Middle frontal gyrus (tissue), 1 donor: ENCODE results near the gene PSD.

Source experiments
- DNase-seq: peaks from one replicate; pipeline ENCODE4 v3.0.0-alpha.2; 2015; ENCODE audit warnings: low spot score; ENCODE audit errors: extremely low spot score

PSD gene

DNA sequence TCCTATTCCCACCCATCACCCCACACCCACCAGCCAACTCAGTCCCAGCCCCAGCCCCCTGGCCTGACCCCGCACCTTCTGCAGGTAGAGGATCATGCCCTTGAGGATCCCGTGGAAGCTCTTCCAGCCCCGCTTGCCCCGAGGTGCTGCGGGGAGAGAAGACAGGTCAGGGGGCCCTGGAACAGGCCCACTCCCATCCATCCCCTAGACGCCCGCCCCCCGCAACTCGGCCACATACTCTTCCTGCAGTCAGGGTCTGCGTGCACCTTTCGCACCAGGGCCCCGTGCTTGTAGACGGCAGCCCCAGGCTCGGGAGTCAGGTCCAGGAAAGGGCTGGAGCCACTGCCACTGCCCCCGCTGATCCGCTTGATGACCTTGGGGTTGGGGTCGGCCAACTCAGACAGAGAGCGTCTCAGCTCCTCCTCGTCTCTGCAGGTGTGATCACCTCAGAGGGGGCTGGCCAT, 13.4 kb downstream of the PSD start:
- DNase-seq: no peak

DNA sequence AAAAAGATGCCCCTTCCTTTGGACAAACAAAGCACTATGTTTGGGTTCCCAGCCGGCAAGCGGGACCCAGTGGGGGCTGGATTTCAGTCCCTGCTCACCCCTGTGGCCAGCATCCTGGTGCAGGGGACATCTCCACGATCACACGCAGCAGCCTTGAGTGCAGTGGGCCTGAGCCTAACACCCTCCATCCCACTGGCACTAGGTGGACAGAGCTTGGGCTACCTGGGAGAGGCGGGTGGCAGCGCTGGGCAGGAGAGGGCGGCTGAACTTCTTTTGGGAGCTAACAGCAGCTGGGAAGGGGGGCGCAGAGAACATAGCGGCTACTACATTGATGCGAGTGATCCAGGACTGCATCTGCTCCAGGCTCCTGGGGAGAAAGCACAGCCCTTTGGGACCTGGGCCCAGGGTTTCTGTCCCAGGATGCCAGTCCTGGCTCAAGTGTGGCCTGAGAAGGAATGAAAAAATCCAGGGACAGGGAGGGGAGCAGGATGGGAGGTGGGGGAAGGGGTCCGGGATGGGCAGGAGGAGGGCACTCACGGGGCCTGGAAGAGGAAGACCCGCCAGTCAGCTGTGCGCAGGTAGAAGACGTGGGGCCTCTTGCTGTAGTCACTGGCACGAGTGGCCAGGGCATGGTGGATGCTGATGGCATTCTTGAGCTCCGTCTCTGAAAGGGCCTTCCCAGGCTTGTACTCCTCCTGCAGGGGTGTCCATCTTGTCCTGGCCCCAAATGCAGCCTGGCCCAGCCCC, 14.1 kb downstream of the PSD start:
- DNase-seq: no peak

DNA sequence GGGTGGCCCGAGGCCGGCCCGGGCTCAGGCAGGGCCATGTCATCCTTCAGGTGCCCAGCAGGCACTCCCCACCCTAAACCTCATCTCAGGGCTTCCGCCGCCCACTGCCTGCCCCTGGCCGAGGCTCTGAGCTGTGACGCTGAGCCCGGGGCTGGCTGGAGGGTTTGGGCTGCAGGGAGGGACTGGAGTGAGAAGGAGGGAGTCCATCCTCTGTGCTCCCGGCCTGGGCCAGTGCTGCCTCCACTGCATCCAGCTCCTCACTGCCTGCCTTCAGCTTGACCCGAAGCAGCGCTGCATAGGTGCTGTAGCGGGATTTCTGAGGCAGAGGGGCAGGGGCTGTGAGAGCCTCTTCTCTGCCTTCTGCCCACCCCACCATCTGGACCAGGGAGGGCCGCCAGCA, 15.5 kb downstream of the PSD start:
- no peak for DNase-seq

DNA sequence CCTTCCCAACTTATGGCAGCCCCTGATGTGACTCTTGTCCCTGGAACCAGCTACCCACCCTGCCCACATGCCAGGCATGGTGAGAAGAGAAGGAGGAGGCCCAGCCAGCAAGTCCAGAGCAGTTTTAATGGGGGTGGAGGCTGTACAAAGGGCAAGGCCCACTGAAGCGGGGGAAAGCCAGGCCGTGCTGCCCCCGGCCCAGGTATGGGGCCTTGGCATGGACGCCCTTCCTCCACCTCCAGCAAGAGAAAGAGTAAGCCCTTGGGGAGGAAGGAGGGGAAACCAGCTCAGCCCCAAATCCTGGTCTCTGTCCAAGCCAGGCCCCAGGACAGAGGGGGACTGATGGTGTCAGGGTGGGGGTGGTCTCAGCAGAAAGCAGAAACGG, 16.1 kb downstream of the PSD start:
- DNase-seq: no peak

DNA sequence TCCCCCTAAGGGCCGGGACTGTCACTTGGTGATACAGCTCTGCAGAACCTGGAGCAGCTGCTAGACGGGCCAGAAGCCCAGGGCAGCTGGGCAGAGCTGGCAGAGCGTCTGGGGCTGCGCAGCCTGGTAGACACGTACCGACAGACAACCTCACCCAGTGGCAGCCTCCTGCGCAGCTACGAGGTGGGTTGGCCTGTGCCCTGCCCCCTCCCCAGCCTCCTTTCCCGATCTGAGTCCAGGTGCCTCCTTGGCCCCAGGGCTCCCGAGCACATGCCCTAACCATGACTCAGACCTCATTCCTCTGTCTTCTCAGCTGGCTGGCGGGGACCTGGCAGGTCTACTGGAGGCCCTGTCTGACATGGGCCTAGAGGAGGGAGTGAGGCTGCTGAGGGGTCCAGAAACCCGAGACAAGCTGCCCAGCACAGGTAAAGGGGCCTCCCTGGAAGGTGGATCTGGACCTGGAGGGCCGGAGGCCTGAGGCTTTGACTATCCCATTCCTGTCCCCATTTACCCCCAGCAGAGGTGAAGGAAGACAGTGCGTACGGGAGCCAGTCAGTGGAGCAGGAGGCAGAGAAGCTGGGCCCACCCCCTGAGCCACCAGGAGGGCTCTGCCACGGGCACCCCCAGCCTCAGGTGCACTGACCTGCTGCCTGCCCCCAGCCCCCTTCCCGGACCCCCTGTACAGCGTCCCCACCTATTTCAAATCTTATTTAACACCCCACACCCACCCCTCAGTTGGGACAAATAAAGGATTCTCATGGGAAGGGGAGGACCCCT, 16.7 kb downstream of the PSD start:
- no peak for DNase-seq

DNA sequence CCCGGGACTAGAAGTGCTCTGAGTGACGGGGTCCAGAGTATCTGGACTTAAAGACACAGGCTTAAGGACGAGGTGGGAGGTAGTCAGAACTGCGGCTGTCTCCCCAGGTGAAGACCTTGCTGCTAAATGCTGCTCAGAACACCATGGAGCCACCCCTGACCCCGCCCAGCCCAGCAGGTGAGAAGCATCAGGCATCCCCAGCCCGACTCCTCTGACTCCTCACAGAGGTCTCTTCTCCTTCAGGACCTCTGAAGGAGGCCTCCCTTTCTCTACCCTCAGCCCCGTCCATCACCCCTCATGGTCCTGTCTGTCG, 17.3 kb downstream of the PSD start:
- DNase-seq: no peak

DNA sequence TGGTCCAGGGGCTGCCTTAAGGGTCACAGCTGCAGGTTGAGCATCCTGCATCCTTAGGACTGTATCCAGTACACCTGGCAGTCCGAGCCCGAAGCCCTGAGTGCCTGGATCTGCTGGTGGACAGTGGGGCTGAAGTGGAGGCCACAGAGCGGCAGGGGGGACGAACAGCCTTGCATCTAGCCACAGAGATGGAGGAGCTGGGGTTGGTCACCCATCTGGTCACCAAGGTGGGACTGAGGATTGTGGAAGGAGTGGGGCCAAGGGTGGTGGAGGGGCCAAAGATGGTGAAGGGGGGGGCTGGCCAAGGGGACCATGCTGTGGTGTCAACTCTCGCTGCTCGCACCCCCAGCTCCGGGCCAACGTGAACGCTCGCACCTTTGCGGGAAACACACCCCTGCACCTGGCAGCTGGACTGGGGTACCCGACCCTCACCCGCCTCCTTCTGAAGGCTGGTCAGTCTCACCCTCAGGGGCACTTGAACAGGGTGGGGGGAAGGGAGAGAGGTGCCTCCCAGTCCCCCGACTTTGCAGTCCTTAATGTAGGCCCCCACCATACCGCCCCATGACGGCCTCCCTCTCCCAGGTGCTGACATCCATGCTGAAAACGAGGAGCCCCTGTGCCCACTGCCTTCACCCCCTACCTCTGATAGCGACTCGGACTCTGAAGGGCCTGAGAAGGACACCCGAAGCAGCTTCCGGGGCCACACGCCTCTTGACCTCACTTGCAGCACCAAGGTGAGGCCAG, 17.8 kb downstream of the PSD start:
- DNase-seq: no peak

DNA sequence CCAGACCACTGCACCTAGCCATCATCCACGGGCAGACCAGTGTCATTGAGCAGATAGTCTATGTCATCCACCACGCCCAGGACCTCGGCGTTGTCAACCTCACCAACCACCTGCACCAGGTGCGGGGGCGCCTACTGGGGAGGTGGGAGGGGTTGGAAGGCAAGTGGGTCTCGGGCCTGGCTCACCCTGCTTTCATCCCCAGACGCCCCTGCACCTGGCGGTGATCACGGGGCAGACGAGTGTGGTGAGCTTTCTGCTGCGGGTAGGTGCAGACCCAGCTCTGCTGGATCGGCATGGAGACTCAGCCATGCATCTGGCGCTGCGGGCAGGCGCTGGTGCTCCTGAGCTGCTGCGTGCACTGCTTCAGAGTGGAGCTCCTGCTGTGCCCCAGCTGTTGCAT, 18.5 kb downstream of the PSD start:
- no peak for DNase-seq

DNA sequence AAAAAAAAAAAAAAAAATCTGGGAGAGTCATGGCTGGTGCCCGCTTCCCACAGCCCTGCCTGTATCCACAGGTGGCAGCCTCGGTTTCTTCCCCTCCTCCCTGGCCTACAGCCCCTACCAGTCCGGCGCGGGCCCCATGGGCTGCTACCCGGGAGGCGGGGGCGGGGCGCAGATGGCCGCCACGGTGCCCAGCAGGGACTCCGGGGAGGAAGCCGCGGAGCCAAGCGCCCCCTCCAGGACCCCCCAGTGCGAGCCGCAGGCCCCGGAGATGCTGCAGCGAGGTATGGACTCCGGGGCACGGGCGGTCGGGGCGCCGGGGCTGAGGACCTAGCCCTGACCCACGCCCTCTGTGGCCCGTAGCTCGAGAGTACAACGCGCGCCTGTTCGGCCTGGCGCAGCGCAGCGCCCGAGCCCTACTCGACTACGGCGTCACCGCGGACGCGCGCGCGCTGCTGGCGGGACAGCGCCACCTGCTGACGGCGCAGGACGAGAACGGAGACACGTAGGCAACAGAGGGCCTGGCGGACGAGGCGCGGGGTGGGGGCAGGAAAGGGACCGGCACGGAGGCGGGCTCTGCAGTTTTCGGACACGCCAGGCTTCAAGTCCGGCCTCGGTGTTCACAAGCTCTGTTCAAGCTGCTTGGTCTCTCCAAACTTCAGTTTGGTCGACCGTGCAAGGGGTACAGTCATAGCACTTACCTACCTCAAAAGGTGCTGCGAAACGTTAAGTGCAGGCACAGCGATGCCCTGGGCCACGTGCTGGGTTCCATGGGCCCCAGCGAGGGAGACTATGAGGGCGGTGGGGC, 19.2 kb downstream of the PSD start:
- DNase-seq: peak; percentile 78

DNA sequence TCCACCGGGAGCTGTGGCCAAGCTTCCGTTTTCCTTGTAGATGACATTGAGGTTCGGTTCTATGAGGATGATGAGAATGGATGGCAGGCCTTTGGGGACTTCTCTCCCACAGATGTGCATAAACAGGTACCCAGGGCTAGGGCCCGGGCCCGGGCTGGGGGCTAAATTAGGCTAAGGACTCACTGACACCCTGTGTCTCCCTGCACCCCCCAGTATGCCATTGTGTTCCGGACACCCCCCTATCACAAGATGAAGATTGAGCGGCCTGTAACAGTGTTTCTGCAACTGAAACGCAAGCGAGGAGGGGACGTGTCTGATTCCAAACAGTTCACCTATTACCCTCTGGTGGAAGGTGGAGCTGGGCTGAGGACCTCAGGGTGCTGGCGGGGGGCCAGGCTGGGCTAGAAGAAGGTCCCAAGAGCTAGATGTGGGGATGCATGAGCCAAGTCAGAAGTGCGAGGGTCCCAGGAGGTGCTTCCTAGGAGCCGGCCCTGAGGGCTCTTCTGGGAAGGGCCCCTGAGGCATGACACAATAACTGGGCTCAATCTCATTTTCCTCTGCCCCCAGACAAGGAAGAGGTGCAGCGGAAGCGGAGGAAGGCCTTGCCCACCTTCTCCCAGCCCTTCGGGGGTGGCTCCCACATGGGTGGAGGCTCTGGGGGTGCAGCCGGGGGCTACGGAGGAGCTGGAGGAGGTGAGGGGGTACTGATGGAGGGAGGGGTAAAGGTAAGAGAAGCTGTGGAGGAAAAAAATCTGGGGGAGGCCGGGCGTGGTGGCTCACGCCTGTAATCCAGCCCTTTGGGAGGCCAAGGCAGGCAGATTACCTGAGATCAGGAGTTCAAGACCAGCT, 20.2 kb downstream of the PSD start:
- DNase-seq: no peak

DNA sequence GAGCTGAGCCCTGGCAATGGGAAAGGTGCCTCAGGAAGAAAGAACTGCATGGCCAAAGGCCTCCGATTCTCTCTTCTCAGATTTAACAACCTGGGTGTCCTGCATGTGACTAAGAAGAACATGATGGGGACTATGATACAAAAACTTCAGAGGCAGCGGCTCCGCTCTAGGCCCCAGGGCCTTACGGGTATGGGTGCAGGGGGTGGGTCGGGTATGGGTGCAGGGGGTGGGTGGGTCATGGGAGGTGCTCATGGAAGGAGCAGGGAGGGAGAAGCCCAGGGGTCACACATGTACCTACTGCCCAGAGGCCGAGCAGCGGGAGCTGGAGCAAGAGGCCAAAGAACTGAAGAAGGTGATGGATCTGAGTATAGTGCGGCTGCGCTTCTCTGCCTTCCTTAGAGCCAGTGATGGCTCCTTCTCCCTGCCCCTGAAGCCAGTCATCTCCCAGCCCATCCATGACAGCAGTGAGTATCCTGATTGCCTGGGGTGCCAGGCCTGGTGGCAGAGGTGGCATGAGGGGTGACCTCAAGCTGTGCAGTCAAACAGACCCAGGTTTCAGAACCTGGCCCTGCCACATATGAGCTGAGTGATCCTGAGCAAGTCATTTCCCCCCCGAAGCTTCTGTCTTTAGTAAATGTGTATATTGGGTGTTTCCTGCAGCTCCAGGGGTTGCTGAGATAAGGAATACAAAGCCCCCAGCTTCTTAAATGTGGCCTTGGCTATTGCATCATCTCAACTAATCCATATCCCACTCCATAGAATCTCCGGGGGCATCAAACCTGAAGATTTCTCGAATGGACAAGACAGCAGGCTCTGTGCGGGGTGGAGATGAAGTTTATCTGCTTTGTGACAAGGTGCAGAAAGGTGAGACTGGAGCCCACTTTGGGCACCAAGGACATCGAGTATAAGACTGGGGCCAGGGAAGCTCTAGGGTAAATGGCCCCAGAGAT, 21.1 kb downstream of the PSD start:
- DNase-seq: no peak

DNA sequence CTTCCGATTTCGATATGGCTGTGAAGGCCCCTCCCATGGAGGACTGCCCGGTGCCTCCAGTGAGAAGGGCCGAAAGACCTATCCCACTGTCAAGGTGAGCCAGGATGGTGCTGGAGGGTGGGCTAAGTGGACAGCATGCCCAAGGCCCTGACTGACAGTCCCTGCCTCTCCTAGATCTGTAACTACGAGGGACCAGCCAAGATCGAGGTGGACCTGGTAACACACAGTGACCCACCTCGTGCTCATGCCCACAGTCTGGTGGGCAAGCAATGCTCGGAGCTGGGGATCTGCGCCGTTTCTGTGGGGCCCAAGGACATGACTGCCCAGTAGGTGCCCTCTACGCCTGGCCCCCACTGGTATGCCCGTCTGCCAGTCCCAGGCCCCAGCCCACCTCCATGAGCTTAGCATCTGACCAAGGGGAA, 21.8 kb downstream of the PSD start:
- DNase-seq: no peak

DNA sequence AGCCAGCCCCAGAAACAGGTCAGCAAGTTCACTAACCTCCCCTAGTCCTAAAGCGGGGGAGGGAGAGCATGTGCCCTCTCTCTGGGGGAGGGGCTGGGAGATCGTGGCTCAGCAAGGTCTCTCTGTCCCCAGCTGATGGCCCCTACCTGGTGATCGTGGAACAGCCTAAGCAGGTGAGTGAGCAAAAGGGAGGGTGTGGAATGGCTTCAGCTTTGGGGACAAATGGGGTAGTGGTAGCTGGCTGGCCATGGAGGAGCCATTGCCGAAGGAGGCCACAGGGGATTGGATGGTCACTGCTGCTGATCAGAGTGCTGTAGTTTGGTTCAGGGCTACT, 22.3 kb downstream of the PSD start:
- no peak for DNase-seq

DNA sequence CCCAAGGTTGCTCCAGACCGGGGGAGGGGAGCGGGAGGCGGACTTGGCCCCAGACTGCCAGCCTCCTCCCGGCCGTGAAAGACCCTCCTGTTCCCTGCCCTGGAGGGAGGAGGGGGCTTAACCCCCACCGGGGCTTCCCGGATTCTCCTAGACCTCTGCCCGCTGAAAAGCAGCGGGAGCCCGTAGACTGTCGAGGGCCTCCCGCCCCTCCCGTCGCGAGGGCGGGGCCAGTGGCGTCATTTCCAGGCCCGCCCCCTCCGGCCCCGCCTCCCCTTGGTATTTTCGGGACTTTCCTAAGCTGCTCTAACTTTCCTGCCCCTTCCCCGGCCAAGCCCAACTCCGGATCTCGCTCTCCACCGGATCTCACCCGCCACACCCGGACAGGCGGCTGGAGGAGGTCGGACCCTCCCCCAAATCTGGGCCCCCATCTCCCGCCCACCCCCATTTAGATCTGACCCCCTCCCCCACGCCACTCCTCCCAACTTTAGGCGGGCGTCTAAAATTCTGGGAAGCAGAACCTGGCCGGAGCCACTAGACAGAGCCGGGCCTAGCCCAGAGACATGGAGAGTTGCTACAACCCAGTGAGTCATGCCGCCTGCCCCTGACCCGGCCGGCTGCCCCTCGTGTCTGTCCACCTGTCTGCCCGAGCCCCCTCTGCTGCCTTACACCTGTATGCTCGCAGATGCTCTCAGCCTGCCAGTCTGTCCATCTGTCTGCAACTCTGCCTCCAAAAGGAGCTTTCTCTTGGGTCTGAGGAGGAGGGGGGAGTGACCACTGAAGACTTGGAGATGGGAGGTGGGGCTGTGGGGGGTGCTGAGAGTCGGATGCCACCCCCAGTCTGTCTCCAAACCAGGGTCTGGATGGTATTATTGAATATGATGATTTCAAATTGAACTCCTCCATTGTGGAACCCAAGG, 22.9 kb downstream of the PSD start, which contains the start of gene NFKB2:
NFKB2 (plus strand) TSS at position 306 of the 917 bp plus-strand sequence; CDS start at position 561, 255 bp downstream.
- DNase-seq: peak; percentile 50

DNA sequence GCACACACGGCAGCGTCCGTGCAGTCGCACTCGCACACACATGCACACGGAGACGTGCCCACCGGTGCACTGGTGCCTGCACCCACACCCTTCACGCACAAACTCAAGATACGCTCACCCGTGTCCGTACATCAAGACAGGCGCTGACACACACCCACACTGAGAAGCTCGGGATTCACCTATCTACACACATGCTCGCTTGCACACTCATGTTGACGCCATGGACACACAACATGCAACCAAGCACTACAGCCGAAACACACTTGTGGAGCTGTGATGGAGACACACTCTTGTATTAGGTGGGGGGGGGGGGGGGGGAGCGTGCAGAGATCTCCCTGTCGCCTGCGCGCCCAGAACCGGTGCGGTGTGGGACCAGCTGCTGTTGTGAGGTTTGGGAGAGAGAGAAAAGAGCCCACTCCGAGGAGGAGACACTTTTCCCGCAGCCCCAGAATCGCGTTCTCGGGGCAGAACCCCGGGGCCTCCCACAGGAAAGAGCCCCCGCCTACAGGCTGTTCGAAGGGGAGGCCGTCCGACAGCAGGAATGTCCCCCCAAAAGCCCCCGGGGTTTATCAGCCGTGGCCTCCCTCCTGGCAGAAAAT, 23.7 kb downstream of the PSD start:
- no peak for DNase-seq

DNA sequence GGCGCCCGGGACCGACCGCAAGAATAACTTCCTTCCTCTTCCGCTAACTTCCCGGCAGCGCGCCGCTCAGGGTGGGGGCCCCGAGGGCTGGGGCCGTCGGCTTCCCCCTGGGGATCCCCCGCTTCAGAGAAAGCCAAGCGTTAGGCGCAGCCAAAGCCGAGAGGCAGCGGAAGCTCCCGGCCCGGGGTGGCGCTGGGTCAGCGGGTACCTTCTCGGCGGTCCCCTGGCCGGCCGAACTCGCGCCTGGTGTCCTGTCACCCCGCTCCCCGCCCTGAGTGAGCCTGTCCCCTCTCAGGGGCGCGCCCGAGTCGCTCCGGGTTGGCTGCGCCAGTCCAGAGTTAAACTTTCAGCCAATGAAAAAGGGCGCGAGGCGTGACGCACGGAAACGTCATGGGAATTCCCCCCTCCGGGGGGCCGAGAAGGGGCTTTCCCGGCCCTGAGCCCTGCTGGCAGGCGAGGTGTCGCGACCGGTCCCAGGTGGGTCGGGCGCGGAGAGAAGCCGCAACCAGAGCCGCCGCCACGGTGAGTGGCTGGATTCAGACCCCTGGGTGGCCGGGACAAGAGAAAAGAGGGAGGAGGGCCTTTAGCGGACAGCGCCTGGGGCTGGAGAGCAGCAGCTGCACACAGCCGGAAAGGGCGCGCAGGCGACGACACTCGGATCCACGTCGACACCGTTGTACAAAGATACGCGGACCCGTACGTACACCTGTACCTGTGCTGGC, 24.3 kb downstream of the PSD start:
- DNase-seq: peak; percentile 49

DNA sequence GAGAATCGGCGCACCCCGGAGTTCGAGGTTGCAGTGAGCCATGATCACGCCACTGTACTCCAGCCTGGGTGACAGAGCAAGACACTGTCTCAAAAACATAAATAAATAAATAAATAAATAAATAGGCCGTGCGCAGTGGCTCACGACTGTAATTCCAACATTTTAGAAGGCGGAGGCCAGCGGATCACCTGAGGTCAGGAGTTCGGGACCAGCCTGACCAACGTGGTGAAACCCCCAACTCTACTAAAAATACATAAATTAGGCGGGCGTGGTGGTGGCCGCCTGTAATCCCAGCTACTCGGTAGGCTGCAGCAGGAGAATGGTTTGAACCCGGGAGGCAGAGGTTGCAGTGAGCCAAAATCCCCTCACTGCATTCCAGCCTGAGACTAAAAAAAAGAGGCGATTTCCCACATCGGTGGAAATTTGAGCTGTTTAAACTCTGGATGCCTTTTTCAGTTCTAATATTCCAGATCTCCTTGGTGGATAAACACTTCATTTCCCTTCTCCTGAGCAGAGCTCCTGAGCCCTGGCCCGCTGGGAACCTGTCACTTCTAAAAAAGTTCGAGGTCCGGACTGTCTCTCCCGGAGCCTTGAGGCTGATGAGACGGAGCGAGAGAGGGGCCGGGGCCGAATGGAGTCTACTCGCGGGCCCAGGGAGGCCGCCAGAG, 25.0 kb downstream of the PSD start:
- DNase-seq: no peak
